Neural progenitor cell (in vitro differentiated cells): Measurements from ENCODE around the gene ZMIZ1. TPM values are rescaled to one million over a fixed set of nuclear protein-coding genes. Genes with fewer than 3 reads are reported as not detected.

Experiments
- DNase-seq: peaks from one replicate; pipeline ENCODE4 v3.0.0-alpha.2; 2016; ENCODE audit warnings: low spot score
- H2AFZ ChIP-seq: fragments of 200-600 bp; sonication (generic); replicated peaks from 2 replicates; pipeline ENCODE4 v1.6.1; 2016; ENCODE audit warnings: antibody characterized with exemption
- H3F3A ChIP-seq: fragments of 200-600 bp; sonication (generic); 2 replicates; pipeline ENCODE4 v1.6.1; 2016; ENCODE audit warnings: antibody characterized with exemption, low read depth
- H3K27ac ChIP-seq: fragments of 200-600 bp; sonication (generic); 2 replicates; pipeline ENCODE4 v1.5.1; 2016; ENCODE audit warnings: mild to moderate bottlenecking
- H3K27me3 ChIP-seq: fragments of 200-600 bp; sonication (generic); 2 replicates; pipeline ENCODE4 v1.6.1; 2016; ENCODE audit warnings: mild to moderate bottlenecking, moderate library complexity
- H3K36me3 ChIP-seq: fragments of 200-600 bp; sonication (generic); 2 replicates; pipeline ENCODE4 v1.5.1; 2016
- H3K4me1 ChIP-seq: fragments of 200-600 bp; sonication (generic); 2 replicates; pipeline ENCODE4 v1.6.1; 2016; ENCODE audit warnings: mixed run types
- H3K4me2 ChIP-seq: fragments of 200-600 bp; sonication (generic); 2 replicates; pipeline ENCODE4 v1.6.1; 2016
- H3K4me3 ChIP-seq: fragments of 200-600 bp; sonication (generic); 2 replicates; pipeline ENCODE4 v1.5.1; 2016
- H3K79me2 ChIP-seq: fragments of 200-600 bp; sonication (generic); 2 replicates; pipeline ENCODE4 v1.6.1; 2016; ENCODE audit warnings: low read depth
- H3K9ac ChIP-seq: fragments of 200-600 bp; sonication (generic); 2 replicates; pipeline ENCODE4 v1.6.1; 2016
- H3K9me3 ChIP-seq: fragments of 200-600 bp; sonication (generic); 2 replicates; pipeline ENCODE4 v1.5.1; 2016; ENCODE audit warnings: low read depth
- H4K20me1 ChIP-seq: fragments of 200-600 bp; sonication (generic); 2 replicates; pipeline ENCODE4 v1.6.1; 2016; ENCODE audit warnings: low read depth
- H3K27ac Mint-ChIP-seq: 3 replicates; pipeline ENCODE4 v1.8.0; 2021; ENCODE audit warnings: mixed read lengths
- H3K27me3 Mint-ChIP-seq: 2 replicates; pipeline ENCODE4 v1.8.0; 2022; ENCODE audit warnings: low read depth, mild to moderate bottlenecking, inconsistent platforms, moderate library complexity, mixed read lengths; ENCODE audit not compliant: insufficient read depth
- H3K36me3 Mint-ChIP-seq: 3 replicates; pipeline ENCODE4 v1.8.0; 2021; ENCODE audit warnings: mixed read lengths
- H3K4me1 Mint-ChIP-seq: 3 replicates; pipeline ENCODE4 v1.8.0; 2021; ENCODE audit warnings: mixed read lengths
- H3K4me3 Mint-ChIP-seq: 3 replicates; pipeline ENCODE4 v1.8.0; 2021; ENCODE audit warnings: mild to moderate bottlenecking, moderate library complexity, mixed read lengths
- H3K9me3 Mint-ChIP-seq: 3 replicates; pipeline ENCODE4 v1.8.0; 2020; ENCODE audit warnings: mixed read lengths
- CTCF ChIP-seq: fragments of 200-600 bp; sonication (generic); IDR thresholded peaks from 2 replicates; pipeline ENCODE4 v1.5.1; 2017; ENCODE audit warnings: antibody characterized with exemption, mild to moderate bottlenecking
- EZH2 ChIP-seq: fragments of 200-600 bp; sonication (generic); IDR thresholded peaks from 2 replicates; pipeline ENCODE4 v1.6.1; 2017; ENCODE audit warnings: antibody characterized with exemption, mild to moderate bottlenecking, moderate library complexity
- EZH2phosphoT487 ChIP-seq: fragments of 200-600 bp; sonication (generic); IDR thresholded peaks from 2 replicates; pipeline ENCODE4 v1.6.1; 2017; ENCODE audit warnings: antibody characterized with exemption
- total RNA-seq: library from RNA; depleted of rRNA; stranded (reverse); fragments of >200 nt; gene quantifications from 2 replicates; pipeline ENCODE4 v1.2.3, GENCODE V29; 2015; ENCODE audit warnings: low replicate concordance

The ZMIZ1 gene
- total RNA-seq, 1 donor from 2014 or later: 5.8 TPM

- H3K4me3 Mint-ChIP-seq: no peak overlapping the region
- no peak overlapping the region for H3K27ac Mint-ChIP-seq
- no peak for TF ChIP-seq EZH2
- TF ChIP-seq CTCF: no peak
- no peak for TF ChIP-seq EZH2phosphoT487
- Histone ChIP-seq H3K4me2 (no peak overlapping the region), H3K79me2 (peaks cover 97% of the 10 kb centered on the region), H3F3A (no peaks in the 10 kb centered on the region), H3K36me3 (no peaks in the 10 kb centered on the region), H2AFZ (no peak overlapping the region), H4K20me1 (peaks cover 100% of the 10 kb centered on the region), H3K27me3 (no peaks in the 10 kb centered on the region), H3K27ac (no peak overlapping the region), H3K9ac (no peak overlapping the region), H3K9me3 (no peaks in the 10 kb centered on the region), H3K4me1 (peaks cover 10% of the 10 kb centered on the region), H3K4me3 (no peak overlapping the region)
- H3K27me3 Mint-ChIP-seq: peaks cover 5% of the 10 kb centered on the region
- no peak for DNase-seq
- H3K36me3 Mint-ChIP-seq: peaks cover 3% of the 10 kb centered on the region
- H3K9me3 Mint-ChIP-seq: no peaks in the 10 kb centered on the region
- H3K4me1 Mint-ChIP-seq: peaks cover 72% of the 10 kb centered on the region
Measured at GRCh38 chr10:79084972-79085597, 16.3 kb downstream of the ZMIZ1 start.

- H4K20me1 ChIP-seq: peaks cover 100% of the 10 kb centered on the region
Measured at GRCh38 chr10:79086822-79087221, 18.1 kb downstream of the ZMIZ1 start.

GRCh38 chr10:79087721-79088120 lies 19.0 kb downstream of the ZMIZ1 start:
- H3K4me1 Mint-ChIP-seq: peaks cover 73% of the 10 kb centered on the region
- Histone ChIP-seq H4K20me1 (peaks cover 100% of the 10 kb centered on the region), H3K79me2 (peaks cover 95% of the 10 kb centered on the region), H3K27ac (no peak overlapping the region), H3K9ac (no peak overlapping the region), H3K27me3 (no peaks in the 10 kb centered on the region), H3K4me1 (peaks cover 12% of the 10 kb centered on the region), H3K36me3 (no peaks in the 10 kb centered on the region), H3K9me3 (no peaks in the 10 kb centered on the region), H3K4me2 (no peak overlapping the region), H2AFZ (no peak overlapping the region), H3K4me3 (no peak overlapping the region), H3F3A (no peaks in the 10 kb centered on the region)
- no peak overlapping the region for H3K27ac Mint-ChIP-seq
- H3K9me3 Mint-ChIP-seq: no peaks in the 10 kb centered on the region
- no peak overlapping the region for H3K4me3 Mint-ChIP-seq
- no peak for DNase-seq
- no peak for TF ChIP-seq CTCF
- peaks cover 3% of the 10 kb centered on the region for H3K27me3 Mint-ChIP-seq
- no peaks in the 10 kb centered on the region for H3K36me3 Mint-ChIP-seq

More at GRCh38 chr10:79086822-79087221, 18.1 kb downstream of the ZMIZ1 start:
- Histone ChIP-seq H3K9me3 (no peaks in the 10 kb centered on the region), H3K4me3 (no peak overlapping the region), H3K4me1 (peaks cover 12% of the 10 kb centered on the region), H2AFZ (no peak overlapping the region), H3F3A (no peaks in the 10 kb centered on the region), H3K79me2 (peaks cover 96% of the 10 kb centered on the region), H3K27me3 (no peaks in the 10 kb centered on the region), H3K9ac (no peak overlapping the region), H3K36me3 (no peaks in the 10 kb centered on the region), H3K27ac (no peak overlapping the region), H3K4me2 (no peak overlapping the region)
- no peak for DNase-seq
- Mint-ChIP-seq H3K27me3 (peaks cover 3% of the 10 kb centered on the region), H3K4me3 (no peak overlapping the region), H3K36me3 (no peaks in the 10 kb centered on the region), H3K27ac (no peak overlapping the region), H3K4me1 (peaks cover 70% of the 10 kb centered on the region), H3K9me3 (no peaks in the 10 kb centered on the region)
- TF ChIP-seq EZH2phosphoT487 (no peak), CTCF (no peak), EZH2 (no peak)
